DOHH2 (cell line): Measurements from ENCODE around the gene SF3A2.

Experiments used
- EZH2phosphoT487 ChIP-seq: fragments of 200-600 bp; sonication (generic); IDR thresholded peaks from 2 replicates; pipeline ENCODE4 v1.6.1; 2017; ENCODE audit warnings: borderline replicate concordance, mild to moderate bottlenecking, antibody characterized with exemption, low read length, moderate library complexity, mixed read lengths
- TF ChIP-seq, protein P1 (sequence below): fragments of 200-600 bp; sonication (generic); IDR thresholded peaks from one replicate; pipeline ENCODE4 v1.5.1; 2014; ENCODE audit warnings: antibody characterized with exemption, mild to moderate bottlenecking, low read depth, low read length; ENCODE audit not compliant: poor library complexity, severe bottlenecking

- TF ChIP-seq, protein P1, sequence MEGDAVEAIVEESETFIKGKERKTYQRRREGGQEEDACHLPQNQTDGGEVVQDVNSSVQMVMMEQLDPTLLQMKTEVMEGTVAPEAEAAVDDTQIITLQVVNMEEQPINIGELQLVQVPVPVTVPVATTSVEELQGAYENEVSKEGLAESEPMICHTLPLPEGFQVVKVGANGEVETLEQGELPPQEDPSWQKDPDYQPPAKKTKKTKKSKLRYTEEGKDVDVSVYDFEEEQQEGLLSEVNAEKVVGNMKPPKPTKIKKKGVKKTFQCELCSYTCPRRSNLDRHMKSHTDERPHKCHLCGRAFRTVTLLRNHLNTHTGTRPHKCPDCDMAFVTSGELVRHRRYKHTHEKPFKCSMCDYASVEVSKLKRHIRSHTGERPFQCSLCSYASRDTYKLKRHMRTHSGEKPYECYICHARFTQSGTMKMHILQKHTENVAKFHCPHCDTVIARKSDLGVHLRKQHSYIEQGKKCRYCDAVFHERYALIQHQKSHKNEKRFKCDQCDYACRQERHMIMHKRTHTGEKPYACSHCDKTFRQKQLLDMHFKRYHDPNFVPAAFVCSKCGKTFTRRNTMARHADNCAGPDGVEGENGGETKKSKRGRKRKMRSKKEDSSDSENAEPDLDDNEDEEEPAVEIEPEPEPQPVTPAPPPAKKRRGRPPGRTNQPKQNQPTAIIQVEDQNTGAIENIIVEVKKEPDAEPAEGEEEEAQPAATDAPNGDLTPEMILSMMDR, result no peak
- no peak for TF ChIP-seq EZH2phosphoT487
Measured at GRCh38 chr19:2260341-2260805, 23.7 kb downstream of the SF3A2 start.
